ENCODE results near the gene ABCC11.

Gene ABCC11

GRCh38 chr16:48139517-48139916, 107.8 kb downstream of the ABCC11 start:
- Histone ChIP-seq H2BK15ac (ENCODE audit: low read depth, poor library complexity, severe bottlenecking) (no peak overlapping the region), H2BK5ac (ENCODE audit: low read depth, low read length, poor library complexity, severe bottlenecking) (no peak overlapping the region)

GRCh38 chr16:48138543-48138942, 108.8 kb downstream of the ABCC11 start:
- WGBS = 84% methylated on average over 2 of the region's 2 CpGs
- no peak overlapping the region for H3K14ac ChIP-seq (ENCODE audit: low read length in 2 of 2)

More at GRCh38 chr16:48139517-48139916, 107.8 kb downstream of the ABCC11 start:
- Histone ChIP-seq H3K4me2 (ENCODE audit: low read length, poor library complexity, severe bottlenecking) (no peak overlapping the region), H3K79me1 (replicated peaks; ENCODE audit: low read length, poor library complexity, severe bottlenecking) (no peaks in the 10 kb centered on the region), H3K9me3 (ENCODE audit: control insufficient read depth, low read length) (no peaks in the 10 kb centered on the region), H3K27ac (ENCODE audit: low read length, poor library complexity, severe bottlenecking) (no peak overlapping the region), H4K91ac (ENCODE audit: low read length) (no peak overlapping the region), H3K4ac (ENCODE audit: low read depth in 1 of 2, low read length in 2 of 2) (no peak overlapping the region), H2BK12ac (ENCODE audit: low read length in 2 of 2) (peak overlapping the region in 1 of 2 experiments; percentile 21), H4K8ac (ENCODE audit: low read length) (no peak overlapping the region), H3K4me3 (ENCODE audit: insufficient read depth in 1 of 2, low read depth in 1 of 2, low read length in 2 of 2) (no peak overlapping the region), H3K4me1 (ENCODE audit: control insufficient read depth, insufficient read depth, low read depth, low read length) (no peaks in the 10 kb centered on the region), H3K27me3 (ENCODE audit: control insufficient read depth in 1 of 2, insufficient read depth in 1 of 2, low read length in 2 of 2) (peaks cover 0 to 3% of the 10 kb centered on the region in 2 experiments), H3K9ac (ENCODE audit: low read length) (no peak overlapping the region), H2BK120ac (ENCODE audit: low read depth, low read length) (no peak overlapping the region), H3K36me3 (ENCODE audit: control insufficient read depth in 1 of 2, insufficient read depth in 2 of 2, low read depth in 1 of 2, low read length in 2 of 2) (no peaks in the 10 kb centered on the region), H2AFZ (ENCODE audit: low read depth, low read length) (no peak overlapping the region), H3K18ac (ENCODE audit: low read depth in 1 of 2, low read length in 2 of 2) (no peak overlapping the region), H3K14ac (ENCODE audit: low read length in 2 of 2) (no peak overlapping the region), H2AK5ac (ENCODE audit: low read length, severe bottlenecking) (no peak overlapping the region), H3K23ac (ENCODE audit: low read length in 2 of 2) (no peak overlapping the region)
- 100% methylated on average over 2 of the region's 3 CpGs for WGBS
- DNase-seq = no peak

GRCh38 chr16:48137822-48138221, 109.5 kb downstream of the ABCC11 start:
- Histone ChIP-seq H3K36me3 (ENCODE audit: control insufficient read depth in 1 of 2, insufficient read depth in 2 of 2, low read depth in 1 of 2, low read length in 2 of 2) (no peaks in the 10 kb centered on the region), H2BK5ac (ENCODE audit: low read depth, low read length, poor library complexity, severe bottlenecking) (no peak overlapping the region), H2BK12ac (ENCODE audit: low read length in 2 of 2) (no peak overlapping the region), H2BK120ac (ENCODE audit: low read depth, low read length) (no peak overlapping the region), H3K4me1 (ENCODE audit: control insufficient read depth, insufficient read depth, low read depth, low read length) (peaks cover 5% of the 10 kb centered on the region), H3K9me3 (ENCODE audit: control insufficient read depth, low read length) (no peaks in the 10 kb centered on the region), H3K79me1 (replicated peaks; ENCODE audit: low read length, poor library complexity, severe bottlenecking) (no peaks in the 10 kb centered on the region), H3K9ac (ENCODE audit: low read length) (no peak overlapping the region), H3K27ac (ENCODE audit: low read length, poor library complexity, severe bottlenecking) (no peak overlapping the region), H2AK5ac (ENCODE audit: low read length, severe bottlenecking) (no peak overlapping the region), H3K4me2 (ENCODE audit: low read length, poor library complexity, severe bottlenecking) (no peak overlapping the region), H3K27me3 (ENCODE audit: control insufficient read depth in 1 of 2, insufficient read depth in 1 of 2, low read length in 2 of 2) (peaks cover 0 to 3% of the 10 kb centered on the region in 2 experiments), H4K8ac (ENCODE audit: low read length) (no peak overlapping the region), H3K18ac (ENCODE audit: low read depth in 1 of 2, low read length in 2 of 2) (no peak overlapping the region), H3K4me3 (ENCODE audit: insufficient read depth in 1 of 2, low read depth in 1 of 2, low read length in 2 of 2) (no peak overlapping the region), H2BK15ac (ENCODE audit: low read depth, poor library complexity, severe bottlenecking) (no peak overlapping the region), H3K23ac (ENCODE audit: low read length in 2 of 2) (no peak overlapping the region), H4K91ac (ENCODE audit: low read length) (no peak overlapping the region), H3K14ac (ENCODE audit: low read length in 2 of 2) (no peak overlapping the region), H2AFZ (ENCODE audit: low read depth, low read length) (no peak overlapping the region), H3K4ac (ENCODE audit: low read depth in 1 of 2, low read length in 2 of 2) (no peak overlapping the region)
- WGBS = 100% methylated on average over 3 of the region's 3 CpGs
- DNase-seq = no peak

More at GRCh38 chr16:48138543-48138942, 108.8 kb downstream of the ABCC11 start:
- no peak overlapping the region for H3K18ac ChIP-seq (ENCODE audit: low read depth in 1 of 2, low read length in 2 of 2)
- no peak overlapping the region for H2BK12ac ChIP-seq (ENCODE audit: low read length in 2 of 2)
- H3K36me3 ChIP-seq (ENCODE audit: control insufficient read depth in 1 of 2, insufficient read depth in 2 of 2, low read depth in 1 of 2, low read length in 2 of 2) = no peaks in the 10 kb centered on the region
- H2AK5ac ChIP-seq (ENCODE audit: low read length, severe bottlenecking) = no peak overlapping the region
- no peak overlapping the region for H2AFZ ChIP-seq (ENCODE audit: low read depth, low read length)
- H2BK120ac ChIP-seq (ENCODE audit: low read depth, low read length) = no peak overlapping the region
- peaks cover 0 to 3% of the 10 kb centered on the region in 2 experiments for H3K27me3 ChIP-seq (ENCODE audit: control insufficient read depth in 1 of 2, insufficient read depth in 1 of 2, low read length in 2 of 2)
- H3K4me1 ChIP-seq (ENCODE audit: control insufficient read depth, insufficient read depth, low read depth, low read length) = peaks cover 4% of the 10 kb centered on the region
- no peaks in the 10 kb centered on the region for H3K79me1 ChIP-seq (replicated peaks; ENCODE audit: low read length, poor library complexity, severe bottlenecking)
- H3K27ac ChIP-seq (ENCODE audit: low read length, poor library complexity, severe bottlenecking) = no peak overlapping the region
- no peak overlapping the region for H3K9ac ChIP-seq (ENCODE audit: low read length)
- no peak overlapping the region for H4K8ac ChIP-seq (ENCODE audit: low read length)
- no peak for DNase-seq
- no peak overlapping the region for H3K4ac ChIP-seq (ENCODE audit: low read depth in 1 of 2, low read length in 2 of 2)
- H2BK15ac ChIP-seq (ENCODE audit: low read depth, poor library complexity, severe bottlenecking) = no peak overlapping the region
- no peaks in the 10 kb centered on the region for H3K9me3 ChIP-seq (ENCODE audit: control insufficient read depth, low read length)
- H3K4me2 ChIP-seq (ENCODE audit: low read length, poor library complexity, severe bottlenecking) = no peak overlapping the region
- no peak overlapping the region for H3K4me3 ChIP-seq (ENCODE audit: insufficient read depth in 1 of 2, low read depth in 1 of 2, low read length in 2 of 2)
- H4K91ac ChIP-seq (ENCODE audit: low read length) = no peak overlapping the region
- H3K23ac ChIP-seq (ENCODE audit: low read length in 2 of 2) = no peak overlapping the region
- no peak overlapping the region for H2BK5ac ChIP-seq (ENCODE audit: low read depth, low read length, poor library complexity, severe bottlenecking)

- Histone ChIP-seq H2BK5ac (ENCODE audit: low read depth, low read length, poor library complexity, severe bottlenecking) (no peak overlapping the region), H2AK5ac (ENCODE audit: low read length, severe bottlenecking) (no peak overlapping the region), H3K36me3 (ENCODE audit: control insufficient read depth in 1 of 2, insufficient read depth in 2 of 2, low read depth in 1 of 2, low read length in 2 of 2) (no peaks in the 10 kb centered on the region), H3K4me2 (ENCODE audit: low read length, poor library complexity, severe bottlenecking) (no peak overlapping the region), H4K91ac (ENCODE audit: low read length) (no peak overlapping the region), H2BK120ac (ENCODE audit: low read depth, low read length) (no peak overlapping the region), H2AFZ (ENCODE audit: low read depth, low read length) (no peak overlapping the region), H3K23ac (ENCODE audit: low read length in 2 of 2) (no peak overlapping the region), H3K9me3 (ENCODE audit: control insufficient read depth, low read length) (no peaks in the 10 kb centered on the region), H3K4me3 (ENCODE audit: insufficient read depth in 1 of 2, low read depth in 1 of 2, low read length in 2 of 2) (no peak overlapping the region), H2BK15ac (ENCODE audit: low read depth, poor library complexity, severe bottlenecking) (no peak overlapping the region), H3K18ac (ENCODE audit: low read depth in 1 of 2, low read length in 2 of 2) (no peak overlapping the region), H3K4ac (ENCODE audit: low read depth in 1 of 2, low read length in 2 of 2) (no peak overlapping the region), H3K14ac (ENCODE audit: low read length in 2 of 2) (no peak overlapping the region), H3K79me1 (replicated peaks; ENCODE audit: low read length, poor library complexity, severe bottlenecking) (no peaks in the 10 kb centered on the region), H3K4me1 (ENCODE audit: control insufficient read depth, insufficient read depth, low read depth, low read length) (peaks cover 9% of the 10 kb centered on the region), H4K8ac (ENCODE audit: low read length) (no peak overlapping the region), H3K27ac (ENCODE audit: low read length, poor library complexity, severe bottlenecking) (no peak overlapping the region), H3K27me3 (ENCODE audit: control insufficient read depth in 1 of 2, insufficient read depth in 1 of 2, low read length in 2 of 2) (no peaks in the 10 kb centered on the region), H3K9ac (ENCODE audit: low read length) (no peak overlapping the region), H2BK12ac (ENCODE audit: low read length in 2 of 2) (peak overlapping the region in 1 of 2 experiments; percentile 12)
- DNase-seq = no peak
- WGBS = 92% methylated on average over 5 of the region's 9 CpGs
These were observed 110.6 kb downstream of the ABCC11 start for GRCh38 chr16:48136547-48137360.
